Upper lobe of right lung (tissue), 1 donor: ENCODE data around the gene AARS2. TPM values are rescaled to one million over a fixed set of nuclear protein-coding genes. Genes with fewer than 3 reads are reported as not detected.

Source experiments
- ATAC-seq: fragments of 200-7000 bp; cut with Tn5 transposase; one replicate; pipeline ENCODE4 v1.9.1; 2020; ENCODE audit warnings: mild to moderate bottlenecking, moderate library complexity
- DNase-seq: peaks from one replicate; pipeline ENCODE4 v3.0.0-alpha.2; 2020
- H3K27ac ChIP-seq: fragments of 200-600 bp; one replicate; pipeline ENCODE4 v1.8.0; 2022
- H3K27me3 ChIP-seq: fragments of 200-600 bp; one replicate; pipeline ENCODE4 v1.8.0; 2022; ENCODE audit warnings: mild to moderate bottlenecking
- H3K36me3 ChIP-seq: fragments of 200-600 bp; one replicate; pipeline ENCODE4 v1.8.0; 2022
- H3K4me1 ChIP-seq: fragments of 200-600 bp; one replicate; pipeline ENCODE4 v1.8.0; 2022
- H3K4me3 ChIP-seq: fragments of 200-600 bp; one replicate; pipeline ENCODE4 v1.8.0; 2022; ENCODE audit warnings: mild to moderate bottlenecking
- H3K9me3 ChIP-seq: fragments of 200-600 bp; one replicate; pipeline ENCODE4 v1.8.0; 2022
- intact Hi-C: fragments of 100-400 bp; cut with DNase I; formaldehyde crosslinking; loops from one replicate; pipeline ENCODE4 v1.11.0; 2022
- total RNA-seq: library from RNA; stranded (reverse); fragmentation: NEBNext Ultra II Directional; extraction: Animal tissue kit (Norgen Biotek cat#: 25700); gene quantifications from one replicate; pipeline ENCODE4 v1.2.1, GENCODE V29; 2021
- TF ChIP-seq, protein P1 (sequence below): fragments of 200-600 bp; IDR thresholded peaks from one replicate; pipeline ENCODE4 v1.8.0; 2022; ENCODE audit warnings: antibody characterized with exemption
- donor health status: DM: no; HTN: yes; CAD: no; lungs with severe emphysema.

The AARS2 gene
- total RNA-seq, 1 donor from 2014 or later = 11.8 TPM

DNA sequence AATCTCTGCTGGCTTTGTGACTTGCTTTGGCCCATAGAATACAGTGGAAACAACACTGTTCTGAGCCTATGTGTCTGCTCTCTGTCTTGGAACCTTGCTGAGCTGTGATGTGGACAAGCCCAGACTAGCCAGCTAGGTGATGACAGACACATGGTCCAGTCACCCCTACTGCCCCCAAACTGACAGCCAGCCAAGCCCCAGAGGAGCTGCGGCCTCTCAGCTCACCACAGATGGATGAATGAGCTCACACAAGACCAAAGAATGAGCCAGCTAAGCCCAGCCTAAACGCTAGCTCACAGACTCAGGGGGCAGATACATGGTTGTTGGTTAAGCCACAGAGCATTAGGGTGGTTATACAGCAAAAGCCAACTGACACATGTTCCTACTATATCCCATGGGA, 4.1 kb downstream of the AARS2 start:
- no peak overlapping the region for H3K27ac ChIP-seq
- peaks cover 7% of the 10 kb centered on the region for H3K4me1 ChIP-seq
- H3K27me3 ChIP-seq = no peaks in the 10 kb centered on the region
- TF ChIP-seq, protein P1, sequence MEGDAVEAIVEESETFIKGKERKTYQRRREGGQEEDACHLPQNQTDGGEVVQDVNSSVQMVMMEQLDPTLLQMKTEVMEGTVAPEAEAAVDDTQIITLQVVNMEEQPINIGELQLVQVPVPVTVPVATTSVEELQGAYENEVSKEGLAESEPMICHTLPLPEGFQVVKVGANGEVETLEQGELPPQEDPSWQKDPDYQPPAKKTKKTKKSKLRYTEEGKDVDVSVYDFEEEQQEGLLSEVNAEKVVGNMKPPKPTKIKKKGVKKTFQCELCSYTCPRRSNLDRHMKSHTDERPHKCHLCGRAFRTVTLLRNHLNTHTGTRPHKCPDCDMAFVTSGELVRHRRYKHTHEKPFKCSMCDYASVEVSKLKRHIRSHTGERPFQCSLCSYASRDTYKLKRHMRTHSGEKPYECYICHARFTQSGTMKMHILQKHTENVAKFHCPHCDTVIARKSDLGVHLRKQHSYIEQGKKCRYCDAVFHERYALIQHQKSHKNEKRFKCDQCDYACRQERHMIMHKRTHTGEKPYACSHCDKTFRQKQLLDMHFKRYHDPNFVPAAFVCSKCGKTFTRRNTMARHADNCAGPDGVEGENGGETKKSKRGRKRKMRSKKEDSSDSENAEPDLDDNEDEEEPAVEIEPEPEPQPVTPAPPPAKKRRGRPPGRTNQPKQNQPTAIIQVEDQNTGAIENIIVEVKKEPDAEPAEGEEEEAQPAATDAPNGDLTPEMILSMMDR = no peak
- DNase-seq (no peak), ATAC-seq (no peak)
- no peak overlapping the region for H3K4me3 ChIP-seq
- intact Hi-C loops = no loop called here
- H3K9me3 ChIP-seq = no peaks in the 10 kb centered on the region
- H3K36me3 ChIP-seq = peaks cover 62% of the 10 kb centered on the region

DNA sequence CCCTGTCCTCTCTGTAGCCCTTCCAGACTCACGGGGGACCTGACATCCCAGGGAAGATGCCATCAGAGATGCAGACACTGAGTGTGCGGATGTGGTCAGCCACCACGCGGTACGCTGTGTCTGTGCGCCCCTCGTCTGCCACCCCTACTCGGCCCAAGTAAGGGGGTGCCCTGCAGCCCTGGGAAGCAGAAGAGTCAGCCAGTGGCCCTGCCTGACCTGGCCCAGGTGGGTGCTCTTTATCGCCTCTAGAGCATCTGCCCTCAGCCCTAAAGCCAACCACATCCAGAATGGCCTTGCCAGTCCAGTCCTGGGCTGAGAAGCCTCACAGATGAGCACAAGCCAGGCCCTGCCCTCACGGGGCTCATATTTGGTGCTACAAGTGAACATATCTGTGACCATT, 5.9 kb downstream of the AARS2 start:
- Histone ChIP-seq H3K4me1 (peaks cover 3% of the 10 kb centered on the region), H3K4me3 (no peak overlapping the region), H3K9me3 (no peaks in the 10 kb centered on the region), H3K36me3 (peaks cover 81% of the 10 kb centered on the region), H3K27me3 (no peaks in the 10 kb centered on the region), H3K27ac (no peak overlapping the region)
- TF ChIP-seq, protein P1 = no peak
- intact Hi-C loops = no loop called here
- no peak for ATAC-seq
- DNase-seq = no peak

DNA sequence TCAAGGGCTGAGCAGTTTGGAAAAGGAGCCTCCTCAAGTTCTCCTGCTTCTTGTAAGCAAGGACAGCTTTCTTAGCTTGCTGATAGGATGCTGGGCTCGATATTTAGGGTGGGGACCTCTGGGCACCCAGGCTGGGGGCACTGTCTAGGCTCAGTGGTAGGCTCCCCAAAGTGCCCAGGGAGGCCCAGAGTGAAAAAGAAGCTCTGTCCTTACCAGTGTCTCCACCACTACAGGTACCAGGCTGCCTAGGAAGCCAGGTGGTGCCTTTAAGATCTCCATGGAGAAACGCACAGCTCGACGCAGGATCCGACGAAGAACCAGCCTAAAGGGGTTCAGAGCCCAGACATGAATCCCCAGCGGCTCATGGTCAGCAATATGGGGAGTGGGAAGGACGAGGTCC, 6.4 kb downstream of the AARS2 start:
- H3K27me3 ChIP-seq = no peaks in the 10 kb centered on the region
- no peak overlapping the region for H3K4me3 ChIP-seq
- DNase-seq = no peak
- no peak overlapping the region for H3K27ac ChIP-seq
- H3K9me3 ChIP-seq = no peaks in the 10 kb centered on the region
- TF ChIP-seq, protein P1 = no peak
- intact Hi-C loops = no loop called here
- peaks cover 86% of the 10 kb centered on the region for H3K36me3 ChIP-seq
- H3K4me1 ChIP-seq = no peaks in the 10 kb centered on the region
- no peak for ATAC-seq

DNA sequence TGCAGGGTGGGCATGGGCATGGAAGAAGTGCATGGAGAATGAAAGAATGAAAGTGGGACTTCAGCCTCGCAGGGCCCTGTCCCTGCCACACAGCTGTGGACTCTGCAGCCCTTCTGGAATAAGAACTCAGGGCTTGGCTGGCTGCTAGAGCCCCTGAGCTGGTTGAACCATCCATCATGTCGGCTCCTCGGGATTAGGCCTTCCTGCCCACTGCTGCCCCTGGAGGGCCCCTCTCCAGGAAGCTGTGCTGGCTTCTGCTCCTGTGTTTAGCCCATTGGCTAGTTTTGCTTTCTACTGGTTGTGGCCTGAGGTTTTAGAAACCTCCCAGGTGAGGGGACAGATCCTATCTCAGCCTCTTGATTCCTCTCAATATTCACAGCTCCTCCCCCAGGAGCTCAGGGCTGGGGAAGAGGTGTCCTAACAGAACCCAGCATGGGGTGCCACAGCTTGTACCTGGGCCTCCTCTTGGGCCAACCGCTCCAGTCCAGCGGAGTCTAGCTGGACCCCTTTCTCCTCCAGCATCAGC, 7.9 kb downstream of the AARS2 start:
- no peak for ATAC-seq
- TF ChIP-seq, protein P1 = no peak
- Histone ChIP-seq H3K4me3 (no peak overlapping the region), H3K4me1 (no peaks in the 10 kb centered on the region), H3K27me3 (no peaks in the 10 kb centered on the region), H3K36me3 (peaks cover 77% of the 10 kb centered on the region), H3K27ac (no peak overlapping the region), H3K9me3 (no peaks in the 10 kb centered on the region)
- no peak for DNase-seq
- intact Hi-C loops = no loop called here

DNA sequence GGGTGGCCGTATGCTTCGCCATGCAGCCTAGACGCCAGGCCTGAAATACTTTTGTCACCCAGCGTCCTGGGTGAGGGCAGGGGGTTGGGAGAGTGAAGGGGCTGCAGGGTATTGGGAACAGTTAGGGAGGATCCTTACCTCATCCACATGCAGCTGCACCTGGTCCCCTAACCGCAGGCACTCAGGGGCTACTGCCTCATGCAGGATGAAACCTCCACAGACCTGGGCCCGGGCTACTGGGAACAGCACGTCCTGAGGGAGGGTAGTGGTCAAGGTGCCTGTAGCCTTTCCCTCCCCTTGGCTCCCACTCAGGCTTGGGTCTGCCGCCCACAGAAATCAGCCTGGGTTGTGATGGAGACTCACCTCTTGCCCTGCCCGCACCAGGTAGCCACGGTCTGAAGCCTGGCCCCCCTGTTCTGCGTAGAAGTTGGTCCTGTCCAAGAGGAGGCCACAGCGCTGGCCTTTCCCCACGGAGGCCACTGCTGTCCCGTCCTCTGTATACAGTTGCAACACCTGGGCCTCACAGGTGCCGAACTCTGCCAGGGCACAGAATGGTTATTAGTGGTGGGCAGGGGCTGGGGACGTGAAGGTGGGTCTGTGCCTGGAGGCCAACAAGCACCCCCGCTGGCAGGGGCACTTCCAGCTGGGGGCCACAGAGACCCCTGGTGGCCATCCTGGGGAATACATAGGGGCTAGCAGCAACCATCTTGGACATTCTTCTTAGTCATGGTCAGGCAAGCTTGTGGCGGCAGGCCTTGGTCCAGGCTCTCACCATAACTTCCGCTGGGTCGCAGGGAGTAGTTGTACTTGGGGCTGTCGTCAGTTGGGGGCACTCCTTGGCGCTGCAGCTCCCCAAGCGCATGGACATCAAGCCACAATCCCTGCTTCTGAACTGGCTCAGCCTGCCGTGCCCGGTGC, 8.6 kb downstream of the AARS2 start:
- Histone ChIP-seq H3K36me3 (peaks cover 70% of the 10 kb centered on the region), H3K27ac (no peak overlapping the region), H3K4me1 (no peaks in the 10 kb centered on the region), H3K27me3 (no peaks in the 10 kb centered on the region), H3K9me3 (no peaks in the 10 kb centered on the region), H3K4me3 (no peak overlapping the region)
- DNase-seq = no peak
- TF ChIP-seq, protein P1 = peak; percentile 73
- intact Hi-C loops = no loop called here
- peak; percentile 67 for ATAC-seq
